OCI-LY3 (cell line): ENCODE measurements around the gene C17orf100.

ENCODE experiments used
- H2AFZ ChIP-seq: fragments of 200-600, 300-600 bp; shearing (Covaris generic); 2 replicates; pipeline ENCODE4 v1.6.0; 2014; ENCODE audit warnings: antibody characterized with exemption, low read depth, low read length
- H3K27ac ChIP-seq: fragments of 200-600, 300-600 bp; sonication (generic); 2 replicates; pipeline ENCODE4 v1.5.1; 2014; ENCODE audit warnings: mild to moderate bottlenecking, low read length, moderate library complexity, mixed read lengths
- H3K27me3 ChIP-seq: fragments of 200-600, 300-600 bp; sonication (generic); 2 replicates; pipeline ENCODE4 v1.6.1; 2014; ENCODE audit warnings: low read depth, low read length, mixed read lengths
- H3K36me3 ChIP-seq: fragments of 200-600, 300-600 bp; sonication (generic); replicated peaks from 2 replicates; pipeline ENCODE3; 2014; ENCODE audit warnings: low read depth, low read length, mixed read lengths
- H3K4me1 ChIP-seq: fragments of 300-600, 200-600 bp; sonication (generic); 2 replicates; pipeline ENCODE4 v1.6.1; 2014; ENCODE audit warnings: low read length, mixed read lengths
- H3K4me2 ChIP-seq: fragments of 200-600, 300-600 bp; sonication (generic); 2 replicates; pipeline ENCODE4 v1.6.1; 2014; ENCODE audit warnings: low read length, mixed read lengths
- H3K4me3 ChIP-seq: fragments of 300-600, 200-600 bp; sonication (generic); 2 replicates; pipeline ENCODE4 v1.5.1; 2014; ENCODE audit warnings: antibody characterized with exemption, mild to moderate bottlenecking, low read length, moderate library complexity
- H3K79me2 ChIP-seq: fragments of 300-600, 200-600 bp; shearing (Covaris generic); 2 replicates; pipeline ENCODE4 v1.6.1; 2014; ENCODE audit warnings: mild to moderate bottlenecking, low read length, mixed read lengths
- H3K9ac ChIP-seq: fragments of 300-600, 200-600 bp; shearing (Covaris generic); 2 replicates; pipeline ENCODE4 v1.6.0; 2014; ENCODE audit warnings: mild to moderate bottlenecking, low read length, moderate library complexity
- H3K9me3 ChIP-seq: fragments of 200-600, 300-600 bp; shearing (Covaris generic); 2 replicates; pipeline ENCODE4 v1.6.1; 2014; ENCODE audit warnings: low read length, mixed read lengths; ENCODE audit not compliant: insufficient read depth
- H4K20me1 ChIP-seq: fragments of 200-600, 300-600 bp; sonication (generic); 2 replicates; pipeline ENCODE4 v1.6.1; 2016; ENCODE audit warnings: low read length, mixed read lengths; ENCODE audit not compliant: insufficient read depth
- CTCF ChIP-seq: fragments of 200-600, 300-600 bp; sonication (generic); IDR thresholded peaks from 2 replicates; pipeline ENCODE4 v1.5.1; 2014; ENCODE audit warnings: antibody characterized with exemption, low read length, low read depth
- EZH2phosphoT487 ChIP-seq: fragments of 200-600 bp; shearing (Covaris generic); IDR thresholded peaks from 2 replicates; pipeline ENCODE4 v1.6.1; 2018; ENCODE audit warnings: antibody characterized with exemption, mixed run types, low read depth

C17orf100 gene

DNA sequence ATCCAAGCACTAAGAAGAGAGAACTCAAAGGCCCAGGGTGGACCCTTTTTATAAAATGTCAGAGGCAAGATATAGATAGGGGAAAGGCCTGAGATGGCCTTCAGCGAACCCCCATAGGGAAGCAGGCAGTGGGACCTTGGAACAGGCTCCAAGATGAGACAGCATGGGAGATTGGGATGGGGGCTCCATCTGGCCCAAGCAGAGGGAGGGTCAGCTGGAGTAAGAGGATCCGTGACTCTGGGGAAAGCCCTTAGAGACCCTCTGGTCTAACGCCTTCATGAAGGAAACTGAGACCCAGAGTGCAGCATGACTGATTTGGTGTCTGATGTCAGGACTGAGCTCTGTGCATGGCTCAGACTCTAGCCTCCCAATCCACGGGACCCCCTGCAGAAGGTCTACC is 30.8 kb downstream of the C17orf100 start:
- H3K4me2 ChIP-seq: no peak overlapping the region
- no peak overlapping the region for H2AFZ ChIP-seq
- no peaks in the 10 kb centered on the region for H3K36me3 ChIP-seq
- H3K4me3 ChIP-seq: no peak overlapping the region
- no peaks in the 10 kb centered on the region for H3K4me1 ChIP-seq
- no peak overlapping the region for H3K27ac ChIP-seq
- no peak for TF ChIP-seq EZH2phosphoT487
- no peak for TF ChIP-seq CTCF
- no peak overlapping the region for H3K9ac ChIP-seq
- no peaks in the 10 kb centered on the region for H3K79me2 ChIP-seq
- no peaks in the 10 kb centered on the region for H4K20me1 ChIP-seq
- H3K27me3 ChIP-seq: no peaks in the 10 kb centered on the region
- H3K9me3 ChIP-seq: no peaks in the 10 kb centered on the region

- no peak overlapping the region for H3K4me2 ChIP-seq
- no peaks in the 10 kb centered on the region for H3K36me3 ChIP-seq
- H3K27me3 ChIP-seq: no peaks in the 10 kb centered on the region
- no peak overlapping the region for H3K27ac ChIP-seq
- H3K4me3 ChIP-seq: no peak overlapping the region
- H3K79me2 ChIP-seq: no peaks in the 10 kb centered on the region
- no peak for TF ChIP-seq CTCF
- no peak for TF ChIP-seq EZH2phosphoT487
- no peaks in the 10 kb centered on the region for H4K20me1 ChIP-seq
- no peak overlapping the region for H2AFZ ChIP-seq
- no peak overlapping the region for H3K9ac ChIP-seq
- H3K4me1 ChIP-seq: no peaks in the 10 kb centered on the region
- no peaks in the 10 kb centered on the region for H3K9me3 ChIP-seq
Observed at GRCh38 chr17:6683081-6683684, 31.6 kb downstream of the C17orf100 start.

DNA sequence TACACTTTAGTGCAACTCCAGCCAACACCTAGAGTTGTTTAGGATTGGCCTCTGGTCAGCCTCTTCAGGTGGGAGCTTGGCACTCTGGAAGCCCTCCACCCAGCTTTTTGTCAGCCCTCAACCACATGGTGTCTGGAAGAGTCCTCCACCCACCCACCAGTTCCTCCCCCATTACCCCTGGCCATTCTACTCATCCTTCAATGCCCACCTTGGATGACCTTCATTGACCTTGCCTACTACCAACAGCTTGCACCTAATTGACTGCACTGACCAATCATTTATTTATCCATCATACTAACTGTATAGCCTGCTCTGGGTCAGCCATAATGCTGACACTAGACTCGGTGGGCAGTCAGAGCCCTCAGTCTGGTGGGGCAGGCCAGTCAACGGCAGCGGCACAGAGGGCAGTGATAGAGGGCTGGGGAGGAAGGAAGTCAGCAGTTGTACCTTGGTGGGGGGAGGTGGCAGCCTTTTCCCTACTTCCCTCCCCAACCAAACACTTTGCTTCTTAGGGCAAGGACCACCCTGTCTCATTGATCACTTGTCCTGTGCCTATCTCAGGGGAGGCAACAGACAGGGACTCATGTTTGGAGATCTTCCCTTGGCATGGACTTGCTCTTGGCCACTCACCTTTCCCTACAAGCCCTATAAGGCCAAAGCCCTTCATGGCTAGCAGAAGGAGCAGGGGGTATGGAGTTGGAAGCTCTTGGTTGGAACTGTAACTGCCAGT is 32.3 kb downstream of the C17orf100 start:
- TF ChIP-seq CTCF (no peak), EZH2phosphoT487 (no peak)
- H3K4me2 ChIP-seq: no peak overlapping the region
- no peak overlapping the region for H3K27ac ChIP-seq
- no peaks in the 10 kb centered on the region for H3K27me3 ChIP-seq
- no peak overlapping the region for H2AFZ ChIP-seq
- H3K9me3 ChIP-seq: no peaks in the 10 kb centered on the region
- H3K4me3 ChIP-seq: no peak overlapping the region
- H4K20me1 ChIP-seq: no peaks in the 10 kb centered on the region
- H3K36me3 ChIP-seq: no peaks in the 10 kb centered on the region
- H3K79me2 ChIP-seq: no peaks in the 10 kb centered on the region
- H3K9ac ChIP-seq: no peak overlapping the region
- H3K4me1 ChIP-seq: no peaks in the 10 kb centered on the region

DNA sequence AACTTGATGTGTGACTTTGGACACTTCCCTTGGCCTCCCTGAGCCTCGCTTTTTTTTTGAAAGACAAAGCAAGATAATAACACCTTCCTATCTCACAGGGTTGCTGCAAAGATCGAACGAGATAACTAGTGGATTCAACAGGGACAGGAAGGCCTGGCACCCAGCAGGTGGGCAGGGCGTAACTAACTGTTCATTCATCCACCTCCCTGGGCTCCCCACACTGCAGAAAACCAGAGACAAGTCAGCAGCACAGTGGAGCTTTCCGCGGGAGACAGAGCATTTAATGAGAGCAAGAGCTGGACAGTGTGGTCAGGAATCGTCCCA is 32.9 kb downstream of the C17orf100 start:
- Histone ChIP-seq H3K4me3 (no peak overlapping the region), H3K27me3 (no peaks in the 10 kb centered on the region), H3K4me1 (no peaks in the 10 kb centered on the region)

More for the DNA sequence above, 32.9 kb downstream of the C17orf100 start:
- Histone ChIP-seq H3K79me2 (no peaks in the 10 kb centered on the region), H3K9ac (no peak overlapping the region), H3K27ac (no peak overlapping the region), H3K9me3 (no peaks in the 10 kb centered on the region), H3K4me2 (no peak overlapping the region), H3K36me3 (no peaks in the 10 kb centered on the region), H2AFZ (no peak overlapping the region), H4K20me1 (no peaks in the 10 kb centered on the region)
- TF ChIP-seq EZH2phosphoT487 (no peak), CTCF (no peak)
